NCI-H2171 (cell line): ENCODE measurements around the gene FAM131A.

Source experiments
- DNase-seq: peaks from one replicate; lab custom pipeline; 2025; lab: John Stamatoyannopoulos, UW

FAM131A gene

DNA sequence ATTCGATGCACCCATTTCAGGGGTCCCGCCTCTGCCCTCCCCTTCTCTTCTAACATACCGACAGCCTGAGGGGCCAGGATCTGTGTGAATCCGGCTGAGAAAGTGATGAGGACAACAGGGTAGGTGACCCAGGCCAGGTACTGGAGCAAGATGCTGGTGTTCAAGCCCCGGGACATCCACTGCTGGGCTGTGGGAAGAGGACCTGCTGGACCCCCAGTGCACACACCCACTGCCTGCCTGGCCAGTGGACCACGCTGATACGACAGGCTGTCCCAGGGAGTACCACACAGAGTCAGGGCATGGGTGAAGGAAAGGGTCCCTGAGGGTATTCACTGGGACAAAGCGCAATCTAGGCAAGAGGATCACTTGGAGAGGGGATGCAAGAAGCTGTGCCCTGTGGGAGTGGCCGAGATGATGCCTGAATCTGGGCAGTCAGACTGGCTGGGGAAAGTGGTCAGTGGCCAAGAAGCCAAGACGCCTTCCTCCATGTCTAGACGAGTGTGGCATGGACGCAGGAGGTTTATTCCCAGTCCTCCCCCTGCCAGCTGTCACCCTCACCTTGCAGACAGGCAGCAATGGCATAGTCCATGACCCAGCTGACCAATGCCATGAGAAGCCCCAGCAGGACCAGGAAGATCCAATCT, 20.8 kb downstream of the FAM131A start:
- DNase-seq = no peak

DNA sequence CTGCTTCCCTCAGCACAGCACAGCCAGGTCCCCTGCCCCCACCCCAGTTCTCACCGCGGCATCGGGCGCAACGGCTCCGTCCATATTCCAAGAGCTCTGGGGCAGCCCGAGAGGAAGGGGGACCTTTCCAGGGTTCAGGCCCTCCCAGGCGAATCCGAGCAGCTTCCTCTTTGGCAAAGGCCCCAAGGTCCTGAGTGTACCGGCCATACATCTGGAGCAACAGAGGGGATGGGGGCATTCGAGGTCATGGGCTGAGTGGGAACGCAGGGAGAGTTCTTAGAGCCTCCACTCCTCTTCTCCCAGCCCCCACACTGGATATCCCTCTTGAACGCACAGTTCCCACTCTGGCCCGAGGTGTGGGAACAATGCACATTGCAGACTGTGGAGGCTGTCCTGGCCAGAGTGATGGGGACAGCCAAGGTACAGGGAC, 21.5 kb downstream of the FAM131A start:
- no peak for DNase-seq

DNA sequence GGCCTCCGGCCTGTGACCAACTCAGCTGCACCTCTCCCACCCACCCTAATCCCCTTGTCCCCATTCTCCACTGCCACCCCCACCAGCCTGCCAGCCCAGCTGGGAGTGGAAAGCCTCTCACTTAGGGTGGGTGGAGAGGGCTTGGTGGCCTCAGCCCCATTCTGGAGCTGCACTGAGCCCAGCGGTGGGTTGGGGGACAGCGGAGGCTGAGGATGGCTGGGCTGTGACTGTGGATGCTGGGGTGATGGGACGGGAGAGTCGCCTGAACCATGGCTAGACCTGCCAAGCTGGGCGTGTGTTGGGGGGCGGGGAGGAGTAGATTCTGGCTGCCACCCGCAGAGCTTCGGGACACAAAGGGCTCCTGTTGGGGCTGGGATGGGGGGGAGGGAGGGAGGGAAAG, 22.2 kb downstream of the FAM131A start:
- DNase-seq = no peak

DNA sequence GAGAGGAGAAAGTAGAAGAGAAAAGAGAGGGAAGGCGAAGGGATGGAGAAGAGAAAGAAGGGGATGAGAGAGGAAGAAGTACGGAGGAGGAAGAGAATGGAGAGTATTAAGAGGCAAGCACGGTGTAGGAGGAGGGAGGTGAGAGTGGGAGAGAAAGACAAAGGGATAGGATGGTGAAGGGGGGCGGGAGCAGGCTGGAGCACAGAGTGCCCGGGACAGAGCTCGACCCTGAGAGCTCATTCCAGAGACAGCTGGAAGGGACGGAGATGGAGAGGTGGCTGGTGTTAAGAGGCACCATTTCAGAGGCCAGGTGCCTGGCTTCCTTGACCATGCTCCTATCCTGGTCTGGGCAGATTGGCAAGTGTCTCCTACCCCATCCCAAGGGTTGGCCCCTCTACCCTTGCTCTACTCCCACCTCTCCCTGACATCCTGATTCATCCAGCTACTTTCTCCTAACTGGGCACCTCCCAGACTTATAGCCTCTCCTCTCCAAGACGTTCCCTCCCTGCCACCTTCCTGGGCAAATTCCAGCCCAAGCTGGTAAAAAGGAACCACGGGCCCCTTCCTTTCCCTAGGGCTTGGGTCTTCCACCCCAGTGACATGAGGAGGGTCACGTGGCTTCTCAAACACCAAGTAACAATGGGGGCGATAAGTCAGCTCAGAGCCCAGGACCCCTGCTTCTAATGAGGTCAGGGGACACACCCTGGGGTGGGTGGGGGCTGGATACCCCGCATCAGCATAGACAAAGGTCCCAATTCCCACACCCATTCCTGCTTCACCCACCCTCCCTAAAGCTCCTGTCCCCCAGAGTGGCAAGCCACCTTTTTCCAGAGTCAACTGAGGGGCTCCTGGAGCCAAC, 22.9 kb downstream of the FAM131A start:
- no peak for DNase-seq

GRCh38 chr3:184360929-184361531, 23.6 kb downstream of the FAM131A start:
- DNase-seq = no peak

DNA sequence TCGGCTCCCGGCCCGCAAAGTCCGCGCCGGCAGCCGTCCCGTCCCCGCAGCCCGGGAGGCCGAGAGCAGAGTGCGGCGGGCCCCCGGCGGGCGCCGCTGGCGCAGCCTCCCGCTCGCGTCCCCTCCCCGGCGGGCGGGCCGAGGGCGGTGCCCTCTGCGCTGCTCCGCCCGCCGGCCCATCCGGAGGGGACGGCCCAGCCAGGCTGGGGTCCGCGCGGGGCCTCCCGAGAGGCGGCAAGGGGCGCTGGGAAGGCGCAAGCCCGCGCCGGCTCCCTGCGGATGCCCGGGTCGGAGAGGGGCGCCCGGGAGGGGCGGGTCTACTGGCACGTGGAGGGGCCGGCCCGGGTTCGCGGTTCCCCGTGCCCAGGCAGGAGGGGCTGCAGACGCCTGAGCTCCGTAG, 24.1 kb downstream of the FAM131A start, which contains the start of the genes CLCN2 and POLR2H:
Gene CLCN2, minus strand, starts transcription at position 74 of the 400 bp plus-strand sequence. CDS start 126 bp downstream, outside the sequence.
Gene POLR2H, plus strand, starts transcription at position 179 of the 400 bp plus-strand sequence. CDS start 1,783 bp downstream, outside the sequence.
- peak; percentile 61 for DNase-seq

DNA sequence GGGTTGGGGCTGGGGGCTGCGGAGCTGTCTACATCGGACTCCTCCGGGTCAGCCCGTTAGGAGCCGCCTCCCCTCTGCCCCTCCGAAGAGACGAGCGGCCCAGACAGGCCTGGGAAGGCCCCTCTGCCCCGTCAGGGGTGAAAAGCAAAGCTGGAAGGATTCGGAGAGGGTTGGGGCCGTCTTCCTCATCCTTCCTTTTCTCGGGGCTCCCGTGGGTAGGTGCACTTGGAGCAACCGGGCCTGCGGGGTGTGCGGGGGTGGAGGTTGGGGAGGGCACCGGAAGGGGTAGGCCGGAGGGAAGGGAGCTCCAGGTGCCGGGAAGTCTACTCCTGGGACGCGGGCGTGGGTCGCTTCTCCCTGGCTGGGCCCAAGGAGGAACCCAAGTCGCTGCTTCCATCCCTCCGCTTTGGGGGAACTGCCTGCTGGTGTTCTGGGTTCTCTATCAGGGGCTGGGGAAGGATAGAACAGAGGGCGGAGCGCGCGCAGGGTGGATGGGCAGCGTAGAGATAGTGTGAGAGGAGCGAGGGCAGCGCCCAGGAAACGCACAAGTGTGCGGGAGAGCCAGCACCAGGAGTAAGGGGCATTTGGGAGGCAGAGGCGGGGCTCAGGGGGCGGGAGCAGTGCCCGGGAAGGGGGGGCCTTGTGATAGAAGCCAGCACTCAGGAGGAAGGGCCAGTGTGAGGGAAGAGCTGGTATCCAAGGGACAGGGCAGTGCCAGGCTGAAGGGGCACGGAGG, 24.7 kb downstream of the FAM131A start:
- DNase-seq = peak; percentile 51

DNA sequence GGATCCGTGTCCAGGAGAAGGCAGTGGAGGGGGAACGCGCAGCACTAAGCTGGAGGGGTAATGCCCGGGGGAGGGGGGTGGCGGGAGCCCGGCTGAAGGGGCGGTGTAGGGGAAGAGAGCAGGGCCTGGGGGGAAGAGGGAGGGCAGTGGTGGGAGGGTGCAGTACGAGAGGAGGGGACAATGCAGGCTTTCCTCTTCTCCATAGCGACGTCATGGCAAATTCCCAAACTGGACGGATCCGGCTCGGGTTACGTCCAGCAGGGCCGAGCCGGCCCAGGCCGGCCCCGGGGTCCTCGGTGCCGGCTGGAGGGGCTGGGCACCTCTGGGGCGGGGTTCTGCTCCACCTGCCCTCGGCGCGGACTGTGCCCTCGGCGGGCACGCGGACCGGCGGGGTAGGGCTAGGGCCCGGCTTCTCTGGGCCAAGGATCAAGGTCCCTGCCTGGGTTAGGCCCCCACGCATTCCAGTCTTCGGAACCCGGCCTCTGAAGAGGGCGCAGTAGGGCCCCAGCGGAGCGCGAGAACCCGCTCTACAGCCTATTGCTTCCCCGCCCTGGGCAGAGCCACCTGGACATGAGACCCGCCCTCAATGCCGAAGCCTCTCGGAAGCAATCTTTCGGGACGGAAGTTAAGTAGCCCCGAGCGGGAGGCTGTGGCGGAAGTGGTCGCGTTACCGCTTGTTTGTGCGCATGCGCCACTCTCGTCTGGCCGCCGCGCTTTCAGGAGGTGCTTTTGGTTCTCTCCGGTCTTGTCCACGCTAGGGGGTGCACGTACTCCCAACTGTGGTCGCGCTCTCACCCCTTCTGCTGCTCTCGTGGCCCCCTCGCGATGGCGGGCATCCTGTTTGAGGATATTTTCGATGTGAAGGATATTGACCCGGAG, 25.5 kb downstream of the FAM131A start:
- DNase-seq = peak; percentile 98

GRCh38 chr3:184366619-184367289, 29.4 kb downstream of the FAM131A start:
- DNase-seq = no peak

GRCh38 chr3:184368116-184368515, 30.7 kb downstream of the FAM131A start:
- DNase-seq = no peak

DNA sequence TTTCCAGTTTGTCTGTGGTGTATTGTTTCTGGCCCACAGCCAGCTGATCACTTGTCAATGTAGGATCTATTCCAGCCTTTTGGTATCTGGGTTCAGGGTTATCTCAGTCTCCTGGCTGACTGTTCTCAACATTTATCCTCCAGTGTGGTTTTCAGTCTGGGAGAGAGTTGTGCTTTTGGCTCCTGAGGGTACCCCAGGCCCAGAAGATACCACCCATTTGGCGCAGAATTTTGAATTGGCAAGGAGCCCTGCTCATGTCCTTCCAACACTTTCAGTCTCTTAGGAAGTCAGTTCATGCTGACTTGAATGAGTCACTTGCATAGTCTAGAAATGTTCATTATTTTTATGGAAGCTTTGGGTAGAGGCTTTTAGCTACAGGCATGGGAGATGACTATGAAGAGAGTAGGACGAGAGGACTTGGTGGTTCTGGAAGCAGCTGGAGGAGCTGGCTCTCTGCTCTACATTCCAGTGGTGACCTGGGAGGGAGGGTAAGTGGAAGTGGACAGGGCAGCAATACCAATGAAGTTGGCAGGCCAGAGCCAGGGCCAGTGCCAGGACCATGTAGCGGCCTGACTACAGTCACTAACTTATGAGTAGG, 31.3 kb downstream of the FAM131A start:
- DNase-seq = no peak

GRCh38 chr3:184371570-184372018, 34.2 kb downstream of the FAM131A start:
- peak; percentile 75 for DNase-seq

- no peak for DNase-seq
Observed at GRCh38 chr3:184372296-184372821, 35.0 kb downstream of the FAM131A start.

GRCh38 chr3:184372911-184373310, 35.5 kb downstream of the FAM131A start:
- no peak for DNase-seq

GRCh38 chr3:184373422-184373821, 36.0 kb downstream of the FAM131A start:
- DNase-seq = no peak

- DNase-seq = no peak
Observed at GRCh38 chr3:184375747-184376461, 38.5 kb downstream of the FAM131A start.

DNA sequence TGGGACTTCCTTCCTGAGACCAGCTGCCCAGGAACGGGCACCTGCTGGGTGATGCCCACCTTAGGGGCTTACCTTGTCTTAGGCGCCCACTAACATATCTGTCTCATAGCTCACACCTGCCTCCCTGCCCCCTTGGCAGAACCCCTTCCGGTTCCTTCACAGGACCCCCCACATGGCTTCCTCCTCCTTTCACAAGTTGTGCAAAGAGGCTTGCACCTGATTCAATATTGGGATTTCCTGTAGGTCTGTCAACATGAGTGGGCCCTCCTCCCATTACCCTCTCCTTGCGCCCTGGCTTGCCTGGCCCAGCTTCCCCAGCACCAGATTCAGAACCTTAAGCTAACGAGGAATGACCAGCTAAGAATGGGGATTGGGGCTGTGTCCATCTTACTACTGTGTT, 40.0 kb downstream of the FAM131A start:
- no peak for DNase-seq

DNA sequence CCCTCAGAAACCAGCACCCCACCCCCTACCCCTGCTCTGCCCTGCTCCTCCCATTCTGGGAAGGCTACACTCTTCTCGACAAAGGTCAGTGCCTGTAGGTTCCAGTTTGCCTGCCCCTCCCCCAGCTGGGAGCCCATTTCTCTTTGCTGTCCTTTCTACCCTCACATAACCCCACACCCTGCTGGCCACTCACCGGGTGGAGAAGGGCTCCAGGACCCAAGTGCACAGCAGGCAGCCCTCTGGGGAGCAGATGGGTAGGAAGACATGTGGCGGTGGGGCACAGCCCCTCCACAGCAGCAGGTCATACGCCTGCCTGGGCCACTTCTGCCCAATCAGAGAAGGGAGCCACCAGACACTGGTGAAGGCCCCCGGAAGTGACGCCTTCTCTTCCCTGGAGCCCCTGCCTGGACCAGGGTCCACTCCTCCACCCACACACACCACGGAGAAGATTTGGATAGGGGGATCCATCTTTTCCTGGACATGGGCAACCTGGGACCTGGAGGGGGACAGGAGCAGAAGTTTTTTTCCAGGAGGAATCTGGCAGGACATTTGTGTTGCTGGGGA, 40.6 kb downstream of the FAM131A start, which contains the start of gene THPO:
Gene THPO, minus strand, starts transcription at position 326 of the 564 bp plus-strand sequence. CDS start 1,948 bp downstream, outside the sequence.
- DNase-seq = no peak
